OCI-LY3 (cell line): Measurements from ENCODE around the gene ZNF319.

Source experiments
- EZH2phosphoT487 ChIP-seq: fragments of 200-600 bp; shearing (Covaris generic); IDR thresholded peaks from 2 replicates; pipeline ENCODE4 v1.6.1; 2018; ENCODE audit warnings: antibody characterized with exemption, mixed run types, low read depth
- TF ChIP-seq, protein P1 (sequence below): fragments of 200-600, 300-600 bp; sonication (generic); IDR thresholded peaks from 2 replicates; pipeline ENCODE4 v1.5.1; 2014; ENCODE audit warnings: antibody characterized with exemption, low read length, low read depth

DNA sequence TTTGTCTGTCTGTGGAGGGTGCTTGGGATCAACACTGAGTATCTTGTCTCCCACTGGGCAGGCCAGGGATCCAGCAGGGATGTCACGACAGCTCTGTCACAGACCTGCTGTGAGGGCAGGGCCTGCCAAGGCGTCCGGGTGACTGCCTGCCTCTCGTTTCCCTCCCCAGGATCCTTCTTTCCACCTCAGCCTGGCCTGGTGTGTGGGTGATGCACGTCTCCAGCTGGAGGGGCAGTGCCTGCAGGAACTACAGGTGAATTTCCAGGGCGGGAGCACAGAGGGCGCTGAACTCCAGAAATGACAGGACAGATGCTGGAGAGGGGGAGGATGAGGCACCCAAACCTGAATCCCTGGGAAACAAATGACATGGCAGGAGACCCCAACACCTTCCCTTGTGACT, 18.3 kb upstream of the ZNF319 start:
- TF ChIP-seq, protein P1, sequence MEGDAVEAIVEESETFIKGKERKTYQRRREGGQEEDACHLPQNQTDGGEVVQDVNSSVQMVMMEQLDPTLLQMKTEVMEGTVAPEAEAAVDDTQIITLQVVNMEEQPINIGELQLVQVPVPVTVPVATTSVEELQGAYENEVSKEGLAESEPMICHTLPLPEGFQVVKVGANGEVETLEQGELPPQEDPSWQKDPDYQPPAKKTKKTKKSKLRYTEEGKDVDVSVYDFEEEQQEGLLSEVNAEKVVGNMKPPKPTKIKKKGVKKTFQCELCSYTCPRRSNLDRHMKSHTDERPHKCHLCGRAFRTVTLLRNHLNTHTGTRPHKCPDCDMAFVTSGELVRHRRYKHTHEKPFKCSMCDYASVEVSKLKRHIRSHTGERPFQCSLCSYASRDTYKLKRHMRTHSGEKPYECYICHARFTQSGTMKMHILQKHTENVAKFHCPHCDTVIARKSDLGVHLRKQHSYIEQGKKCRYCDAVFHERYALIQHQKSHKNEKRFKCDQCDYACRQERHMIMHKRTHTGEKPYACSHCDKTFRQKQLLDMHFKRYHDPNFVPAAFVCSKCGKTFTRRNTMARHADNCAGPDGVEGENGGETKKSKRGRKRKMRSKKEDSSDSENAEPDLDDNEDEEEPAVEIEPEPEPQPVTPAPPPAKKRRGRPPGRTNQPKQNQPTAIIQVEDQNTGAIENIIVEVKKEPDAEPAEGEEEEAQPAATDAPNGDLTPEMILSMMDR: peak; percentile 24; the same call in 1 of the 2 replicates
- no peak for TF ChIP-seq EZH2phosphoT487
